Measurements from ENCODE around the gene TBC1D14. TPM values are rescaled to one million over a fixed set of nuclear protein-coding genes. Genes with fewer than 3 reads are reported as not detected.
A peak's percentile ranks its signal among the peaks of the same experiment; 100 is the strongest.

The TBC1D14 gene
- total RNA-seq, result 34.9 and 35.1 TPM in 2 replicates

- H3K36me3 Mint-ChIP-seq (ENCODE audit: low read depth), result peaks cover 3% of the 10 kb centered on the region
Observed at GRCh38 chr4:6909113-6909969, at the start of gene TBC1D14. TBC1D14 (plus strand) TSS chr4:6909826; CDS start chr4:6923390, 13,564 bp downstream.

GRCh38 chr4:6868386-6868785 lies 41.2 kb upstream of the TBC1D14 start:
- Mint-ChIP-seq H3K36me3 (ENCODE audit: low read depth) (peaks cover 23% of the 10 kb centered on the region), H3K4me3 (ENCODE audit: low read depth) (no peak overlapping the region), H3K27me3 (ENCODE audit: low read depth) (no peaks in the 10 kb centered on the region), H3K9me3 (no peaks in the 10 kb centered on the region), H3K27ac (no peak overlapping the region), H3K4me1 (ENCODE audit: low read depth) (no peaks in the 10 kb centered on the region)
- no peak for DNase-seq (ENCODE audit: low spot score)
- intact Hi-C loops (cut with micrococcal nuclease), result no loop called here

More at GRCh38 chr4:6909113-6909969, at the start of gene TBC1D14:
- H3K4me1 Mint-ChIP-seq (ENCODE audit: low read depth), result peaks cover 31% of the 10 kb centered on the region
- H3K27me3 Mint-ChIP-seq (ENCODE audit: low read depth), result peaks cover 6% of the 10 kb centered on the region
- intact Hi-C loops (cut with micrococcal nuclease), result loop anchor here (1.0 to 5.0 kb wide), 8 partner anchors 10 to 269 kb away; partner anchors contain the start of genes GRPEL1, KIAA0232, MRFAP1 and TADA2B
- no peaks in the 10 kb centered on the region for H3K9me3 Mint-ChIP-seq
- peak within 1 kb of the TSS; percentile 88 for H3K4me3 Mint-ChIP-seq (ENCODE audit: low read depth)
- H3K27ac Mint-ChIP-seq, result peak within 1 kb of the TSS; percentile 87
- DNase-seq (ENCODE audit: low spot score), result peak; percentile 82

GRCh38 chr4:6869944-6870343 lies 39.7 kb upstream of the TBC1D14 start:
- H3K9me3 Mint-ChIP-seq, result no peaks in the 10 kb centered on the region
- H3K4me1 Mint-ChIP-seq (ENCODE audit: low read depth), result peaks cover 2% of the 10 kb centered on the region
- no peak for DNase-seq (ENCODE audit: low spot score)
- H3K36me3 Mint-ChIP-seq (ENCODE audit: low read depth), result peaks cover 18% of the 10 kb centered on the region
- H3K4me3 Mint-ChIP-seq (ENCODE audit: low read depth), result no peak overlapping the region
- H3K27me3 Mint-ChIP-seq (ENCODE audit: low read depth), result no peaks in the 10 kb centered on the region
- intact Hi-C loops (cut with micrococcal nuclease), result loop anchor here (5.0 kb wide), 2 partner anchors 88 to 193 kb away; partner anchors contain the start of gene KIAA0232
- H3K27ac Mint-ChIP-seq, result no peak overlapping the region

- Mint-ChIP-seq H3K27ac (no peak overlapping the region), H3K36me3 (ENCODE audit: low read depth) (peaks cover 33% of the 10 kb centered on the region), H3K4me1 (ENCODE audit: low read depth) (peaks cover 2% of the 10 kb centered on the region), H3K9me3 (no peaks in the 10 kb centered on the region), H3K4me3 (ENCODE audit: low read depth) (no peak overlapping the region), H3K27me3 (ENCODE audit: low read depth) (no peaks in the 10 kb centered on the region)
- no peak for DNase-seq (ENCODE audit: low spot score)
- intact Hi-C loops (cut with micrococcal nuclease), result loop anchor here (5.0 kb wide), 2 partner anchors 91 to 196 kb away; partner anchors contain the start of gene KIAA0232
Observed at GRCh38 chr4:6873291-6873690, 36.3 kb upstream of the TBC1D14 start.

GRCh38 chr4:6873792-6874461 lies 35.7 kb upstream of the TBC1D14 start:
- no peaks in the 10 kb centered on the region for H3K9me3 Mint-ChIP-seq
- intact Hi-C loops (cut with micrococcal nuclease), result loop anchor here (1.0 to 5.0 kb wide), 3 partner anchors 92 to 197 kb away; partner anchors contain the start of gene KIAA0232
- no peak overlapping the region for H3K4me3 Mint-ChIP-seq (ENCODE audit: low read depth)
- peaks cover 39% of the 10 kb centered on the region for H3K36me3 Mint-ChIP-seq (ENCODE audit: low read depth)
- peaks cover 2% of the 10 kb centered on the region for H3K4me1 Mint-ChIP-seq (ENCODE audit: low read depth)
- peak; percentile 63 for DNase-seq (ENCODE audit: low spot score)
- no peak overlapping the region for H3K27ac Mint-ChIP-seq
- H3K27me3 Mint-ChIP-seq (ENCODE audit: low read depth), result no peaks in the 10 kb centered on the region

GRCh38 chr4:6874981-6875380 lies 34.6 kb upstream of the TBC1D14 start:
- Mint-ChIP-seq H3K27ac (no peak overlapping the region), H3K4me1 (ENCODE audit: low read depth) (peaks cover 2% of the 10 kb centered on the region), H3K4me3 (ENCODE audit: low read depth) (no peak overlapping the region), H3K36me3 (ENCODE audit: low read depth) (peaks cover 44% of the 10 kb centered on the region), H3K9me3 (no peaks in the 10 kb centered on the region), H3K27me3 (ENCODE audit: low read depth) (no peaks in the 10 kb centered on the region)
- DNase-seq (ENCODE audit: low spot score), result no peak
- intact Hi-C loops (cut with micrococcal nuclease), result loop anchor here (1.0 to 5.0 kb wide), 3 partner anchors 93 to 198 kb away; partner anchors contain the start of gene KIAA0232

GRCh38 chr4:6875431-6875831 lies 34.2 kb upstream of the TBC1D14 start:
- DNase-seq (ENCODE audit: low spot score), result no peak
- H3K9me3 Mint-ChIP-seq, result no peaks in the 10 kb centered on the region
- intact Hi-C loops (cut with micrococcal nuclease), result no loop called here
- no peak overlapping the region for H3K27ac Mint-ChIP-seq
- H3K4me3 Mint-ChIP-seq (ENCODE audit: low read depth), result no peak overlapping the region
- H3K4me1 Mint-ChIP-seq (ENCODE audit: low read depth), result peaks cover 2% of the 10 kb centered on the region
- H3K27me3 Mint-ChIP-seq (ENCODE audit: low read depth), result no peaks in the 10 kb centered on the region
- H3K36me3 Mint-ChIP-seq (ENCODE audit: low read depth), result peaks cover 47% of the 10 kb centered on the region

GRCh38 chr4:6876440-6876839 lies 33.2 kb upstream of the TBC1D14 start:
- intact Hi-C loops (cut with micrococcal nuclease), result no loop called here
- H3K9me3 Mint-ChIP-seq, result no peaks in the 10 kb centered on the region

GRCh38 chr4:6877067-6877466 lies 32.6 kb upstream of the TBC1D14 start:
- Mint-ChIP-seq H3K4me3 (ENCODE audit: low read depth) (no peak overlapping the region), H3K27ac (no peak overlapping the region), H3K36me3 (ENCODE audit: low read depth) (peaks cover 53% of the 10 kb centered on the region), H3K27me3 (ENCODE audit: low read depth) (no peaks in the 10 kb centered on the region), H3K9me3 (no peaks in the 10 kb centered on the region), H3K4me1 (ENCODE audit: low read depth) (peaks cover 2% of the 10 kb centered on the region)
- no peak for DNase-seq (ENCODE audit: low spot score)
- intact Hi-C loops (cut with micrococcal nuclease), result no loop called here

More at GRCh38 chr4:6876440-6876839, 33.2 kb upstream of the TBC1D14 start:
- Mint-ChIP-seq H3K36me3 (ENCODE audit: low read depth) (peaks cover 53% of the 10 kb centered on the region), H3K4me3 (ENCODE audit: low read depth) (no peak overlapping the region), H3K27me3 (ENCODE audit: low read depth) (no peaks in the 10 kb centered on the region), H3K4me1 (ENCODE audit: low read depth) (peaks cover 2% of the 10 kb centered on the region), H3K27ac (no peak overlapping the region)
- no peak for DNase-seq (ENCODE audit: low spot score)

GRCh38 chr4:6878451-6879059 lies 31.1 kb upstream of the TBC1D14 start:
- H3K27ac Mint-ChIP-seq, result no peak overlapping the region
- peaks cover 2% of the 10 kb centered on the region for H3K4me1 Mint-ChIP-seq (ENCODE audit: low read depth)
- no peak for DNase-seq (ENCODE audit: low spot score)
- peaks cover 56% of the 10 kb centered on the region for H3K36me3 Mint-ChIP-seq (ENCODE audit: low read depth)
- H3K4me3 Mint-ChIP-seq (ENCODE audit: low read depth), result no peak overlapping the region
- H3K27me3 Mint-ChIP-seq (ENCODE audit: low read depth), result no peaks in the 10 kb centered on the region
- no peaks in the 10 kb centered on the region for H3K9me3 Mint-ChIP-seq
- intact Hi-C loops (cut with micrococcal nuclease), result no loop called here

- Mint-ChIP-seq H3K9me3 (no peaks in the 10 kb centered on the region), H3K27ac (no peak overlapping the region), H3K4me1 (ENCODE audit: low read depth) (no peaks in the 10 kb centered on the region), H3K4me3 (ENCODE audit: low read depth) (no peak overlapping the region), H3K36me3 (ENCODE audit: low read depth) (peaks cover 56% of the 10 kb centered on the region), H3K27me3 (ENCODE audit: low read depth) (no peaks in the 10 kb centered on the region)
- intact Hi-C loops (cut with micrococcal nuclease), result no loop called here
- no peak for DNase-seq (ENCODE audit: low spot score)
Observed at GRCh38 chr4:6880691-6881090, 28.9 kb upstream of the TBC1D14 start.

GRCh38 chr4:6881908-6882307 lies 27.7 kb upstream of the TBC1D14 start:
- Mint-ChIP-seq H3K27ac (no peak overlapping the region), H3K4me1 (ENCODE audit: low read depth) (no peaks in the 10 kb centered on the region), H3K9me3 (no peaks in the 10 kb centered on the region), H3K4me3 (ENCODE audit: low read depth) (no peak overlapping the region), H3K36me3 (ENCODE audit: low read depth) (peaks cover 46% of the 10 kb centered on the region), H3K27me3 (ENCODE audit: low read depth) (no peaks in the 10 kb centered on the region)
- no peak for DNase-seq (ENCODE audit: low spot score)
- intact Hi-C loops (cut with micrococcal nuclease), result no loop called here
